ENCODE measurements around the gene NSD1.
"Not testable (repeated sequence)": the region's sequence is repeated elsewhere in the genome, so short reads cannot be mapped to it uniquely, and the experiment has no call there.

NSD1 gene

DNA sequence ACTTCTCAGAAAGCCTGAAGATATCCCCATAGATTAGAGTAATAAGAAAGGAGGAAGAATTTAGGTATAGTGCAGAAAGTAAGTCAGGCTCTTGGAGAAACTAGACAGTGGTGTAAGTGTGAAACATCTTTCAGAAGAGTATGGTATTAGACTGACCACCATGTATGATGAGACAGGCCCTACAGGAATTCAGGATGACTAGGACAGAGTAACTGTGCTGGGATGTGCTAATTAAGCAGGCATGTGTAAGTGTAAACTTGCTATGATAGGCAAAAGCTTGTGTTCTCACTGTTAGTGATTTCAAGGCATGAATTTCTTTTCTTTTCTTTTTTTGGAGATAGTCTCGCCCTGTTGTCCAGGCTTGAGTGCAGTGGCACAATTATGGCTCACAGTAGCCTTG lies 99.2 kb downstream of the NSD1 start:
- Mint-ChIP-seq H3K9me3 (no peaks in the 10 kb centered on the region), H3K27ac (no peak overlapping the region), H3K4me1 (no peaks in the 10 kb centered on the region), H3K36me3 (peaks cover 29% of the 10 kb centered on the region), H3K27me3 (no peaks in the 10 kb centered on the region), H3K4me3 (no peak overlapping the region)
- CTCF ChIA-PET = interaction anchor here (0.7 kb wide), 1 partner anchor 14 kb away, joined by 3 read pairs; no protein-coding TSS in a partner anchor
- DNase-seq = no peak

DNA sequence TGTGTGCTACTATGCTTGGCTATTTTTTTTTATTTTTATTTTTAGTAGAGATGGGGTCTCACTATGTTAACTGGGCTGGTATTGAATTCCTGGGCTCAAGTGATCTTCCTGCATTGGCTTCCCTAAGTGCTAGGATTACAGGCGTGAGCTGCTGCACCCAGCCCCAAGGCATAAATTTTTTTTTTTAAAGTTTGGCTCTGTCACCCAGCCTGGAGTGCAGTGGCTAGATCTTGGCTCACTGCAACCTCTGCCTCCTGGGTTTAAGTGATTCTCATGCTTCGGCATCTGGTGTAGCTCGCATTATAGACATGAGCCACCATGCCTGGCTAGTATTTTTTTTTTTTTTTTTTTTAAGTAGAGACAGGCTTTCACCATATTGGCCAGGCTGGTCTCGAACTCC lies 99.6 kb downstream of the NSD1 start:
- no peaks in the 10 kb centered on the region for H3K9me3 Mint-ChIP-seq
- no peak for DNase-seq
- no peaks in the 10 kb centered on the region for H3K4me1 Mint-ChIP-seq
- peaks cover 33% of the 10 kb centered on the region for H3K36me3 Mint-ChIP-seq
- no peak overlapping the region for H3K4me3 Mint-ChIP-seq
- no peak overlapping the region for H3K27ac Mint-ChIP-seq
- no peaks in the 10 kb centered on the region for H3K27me3 Mint-ChIP-seq
- CTCF ChIA-PET = interaction anchor here (0.7 kb wide), 1 partner anchor 14 kb away, joined by 3 read pairs; no protein-coding TSS in a partner anchor

DNA sequence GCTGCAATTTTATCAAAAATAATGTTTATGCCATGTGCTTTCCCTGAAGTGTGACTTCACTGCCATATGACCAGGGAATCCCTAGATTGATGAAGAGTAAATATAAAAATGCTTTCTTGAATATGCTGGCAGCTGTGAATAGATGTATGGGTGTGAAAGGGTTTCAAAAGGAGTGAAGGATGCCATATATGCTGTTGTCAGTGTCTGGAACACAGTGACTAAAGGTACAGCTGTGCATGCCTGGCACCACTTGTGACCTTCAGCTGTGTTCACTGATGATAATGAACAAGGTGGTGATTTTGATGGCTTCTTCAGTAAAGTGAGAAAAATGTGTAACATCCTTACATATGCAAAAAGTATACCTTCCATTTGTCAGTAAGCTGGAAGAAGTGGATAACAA lies 100.2 kb downstream of the NSD1 start:
- Mint-ChIP-seq H3K27ac (no peak overlapping the region), H3K27me3 (no peaks in the 10 kb centered on the region), H3K4me1 (no peaks in the 10 kb centered on the region), H3K36me3 (peaks cover 39% of the 10 kb centered on the region), H3K9me3 (no peaks in the 10 kb centered on the region), H3K4me3 (no peak overlapping the region)
- CTCF ChIA-PET = no interaction called here
- DNase-seq = no peak

DNA sequence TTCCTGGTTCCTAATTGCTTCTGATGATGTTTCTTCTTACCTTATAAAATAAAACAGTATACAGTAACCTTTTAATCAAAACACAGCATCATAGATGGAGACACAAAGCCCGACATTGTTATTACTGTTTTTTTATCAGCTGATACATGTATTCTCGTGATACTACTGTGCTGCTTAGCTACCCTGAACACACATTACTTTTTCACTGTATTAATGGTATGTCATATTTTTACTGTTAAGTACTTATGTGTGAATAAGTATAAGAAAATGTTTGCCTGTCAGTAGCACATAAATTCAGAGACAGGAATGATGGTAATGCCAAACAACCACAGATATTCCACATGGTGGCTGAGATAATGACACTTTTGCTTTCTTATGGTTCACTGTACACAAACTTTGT lies 101.3 kb downstream of the NSD1 start:
- H3K9me3 Mint-ChIP-seq = no peaks in the 10 kb centered on the region
- peaks cover 43% of the 10 kb centered on the region for H3K36me3 Mint-ChIP-seq
- no peaks in the 10 kb centered on the region for H3K27me3 Mint-ChIP-seq
- H3K4me1 Mint-ChIP-seq = no peaks in the 10 kb centered on the region
- no peak overlapping the region for H3K4me3 Mint-ChIP-seq
- CTCF ChIA-PET = no interaction called here
- DNase-seq = no peak
- no peak overlapping the region for H3K27ac Mint-ChIP-seq

DNA sequence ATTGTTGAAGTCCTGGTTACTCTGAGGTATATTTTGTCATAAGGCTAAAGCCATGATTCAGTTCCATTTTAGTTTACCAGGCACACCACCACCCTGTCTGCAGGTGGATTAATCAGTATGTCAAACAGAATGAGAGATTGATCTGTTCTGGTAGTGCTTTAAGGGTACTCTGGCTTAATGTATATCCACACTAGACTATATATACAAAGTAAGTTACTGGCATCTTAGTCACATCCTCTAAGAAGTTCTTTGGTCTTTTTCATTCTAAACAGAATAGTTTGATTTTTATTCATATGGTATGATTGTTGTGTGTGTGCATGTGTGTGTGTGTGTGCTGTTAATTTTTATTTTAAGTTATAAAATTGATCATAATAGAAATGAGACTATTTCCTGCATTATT lies 108.2 kb downstream of the NSD1 start:
- CTCF ChIA-PET = interaction anchor here (0.7 kb wide), 1 partner anchor 21 kb away, joined by 3 read pairs; no protein-coding TSS in a partner anchor
- DNase-seq = no peak
- Mint-ChIP-seq H3K27ac (no peak overlapping the region), H3K27me3 (no peaks in the 10 kb centered on the region), H3K4me3 (no peak overlapping the region), H3K36me3 (peaks cover 48% of the 10 kb centered on the region), H3K9me3 (no peaks in the 10 kb centered on the region), H3K4me1 (no peaks in the 10 kb centered on the region)

DNA sequence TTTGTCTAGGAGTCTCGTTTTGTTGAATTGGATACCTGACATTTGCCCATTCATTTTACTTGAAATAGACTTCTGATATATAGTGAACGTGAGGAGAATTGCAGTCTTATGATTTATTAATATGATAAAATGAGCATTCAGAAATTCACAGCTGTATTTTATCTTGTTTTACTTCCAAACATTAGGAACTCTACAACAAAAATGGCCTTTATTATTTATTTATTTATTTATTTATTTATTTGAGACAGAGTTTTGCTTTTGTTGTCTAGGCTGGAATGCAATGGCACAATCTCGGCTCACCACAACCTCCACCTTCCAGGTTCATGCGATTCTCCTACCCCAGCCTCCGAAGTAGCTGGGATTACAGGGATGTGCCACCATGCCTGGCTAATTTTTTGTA lies 108.7 kb downstream of the NSD1 start:
- CTCF ChIA-PET = interaction anchor here (1.0 kb wide), 1 partner anchor 9 kb away, joined by 3 read pairs; no protein-coding TSS in a partner anchor
- no peaks in the 10 kb centered on the region for H3K9me3 Mint-ChIP-seq
- H3K27ac Mint-ChIP-seq = no peak overlapping the region
- H3K4me3 Mint-ChIP-seq = no peak overlapping the region
- H3K4me1 Mint-ChIP-seq = no peaks in the 10 kb centered on the region
- H3K36me3 Mint-ChIP-seq = peaks cover 51% of the 10 kb centered on the region
- H3K27me3 Mint-ChIP-seq = no peaks in the 10 kb centered on the region
- no peak for DNase-seq

DNA sequence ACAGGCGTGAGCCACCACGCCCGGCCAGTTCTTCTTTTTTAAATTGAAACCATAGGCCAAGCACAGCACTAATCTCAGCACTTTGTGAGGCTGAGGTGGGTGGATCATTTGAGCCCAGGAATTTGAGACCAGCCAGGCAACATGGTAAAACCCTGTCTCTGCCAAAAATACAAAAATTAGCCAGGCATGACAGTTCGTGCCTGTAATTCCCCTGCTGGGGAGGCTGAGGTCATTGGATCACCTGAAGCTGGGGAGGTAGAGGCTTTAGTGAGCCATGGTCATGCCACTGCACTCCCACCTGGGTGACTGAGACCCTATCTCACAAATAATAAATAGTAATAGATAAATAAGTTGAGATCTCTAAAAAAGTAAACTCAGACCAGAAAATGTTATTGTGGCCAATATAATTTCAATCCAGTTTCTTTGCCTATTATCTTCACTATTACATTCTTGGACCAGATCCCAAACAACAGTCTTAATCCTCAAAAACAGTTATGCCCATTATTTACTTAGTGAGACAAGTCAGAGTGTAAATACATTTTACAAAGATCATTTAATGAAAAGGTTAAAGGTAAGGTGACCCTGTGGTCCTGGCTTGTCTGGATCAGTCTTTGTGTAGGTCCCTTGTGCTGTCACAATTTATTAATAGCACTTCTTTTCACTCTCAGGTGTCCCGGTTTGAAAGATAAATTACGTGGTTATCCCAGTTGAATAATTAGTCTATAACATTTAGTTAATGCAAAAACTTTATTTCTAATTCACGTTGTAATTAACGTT lies 116.4 kb downstream of the NSD1 start:
- Mint-ChIP-seq H3K36me3 (peaks cover 43% of the 10 kb centered on the region), H3K9me3 (no peaks in the 10 kb centered on the region), H3K4me3 (no peak overlapping the region), H3K27ac (no peak overlapping the region), H3K4me1 (no peaks in the 10 kb centered on the region), H3K27me3 (no peaks in the 10 kb centered on the region)
- CTCF ChIA-PET = interaction anchor here (2.0 kb wide), 1 partner anchor 139 kb away, joined by 5 read pairs; no protein-coding TSS in a partner anchor
- DNase-seq = no peak

DNA sequence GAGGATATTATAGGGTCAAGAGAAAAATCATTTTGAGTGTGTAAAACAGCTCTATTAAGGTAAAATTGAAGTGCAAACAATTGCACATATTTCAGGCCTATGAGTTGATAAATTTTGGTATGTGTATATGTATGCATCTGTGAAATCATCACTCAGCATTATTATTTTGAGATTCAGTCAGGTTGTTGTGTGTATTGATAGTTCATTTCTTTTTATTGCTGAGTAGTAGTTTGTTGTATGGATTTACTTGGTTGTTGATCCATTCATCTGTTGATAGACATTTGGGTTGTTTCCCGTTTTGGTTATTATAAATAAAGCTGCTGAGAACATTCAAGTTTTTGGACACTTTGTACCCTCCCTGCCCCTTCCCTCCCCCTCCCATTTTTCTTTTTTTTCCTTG lies 119.7 kb downstream of the NSD1 start:
- DNase-seq = no peak
- CTCF ChIA-PET = interaction anchor here (1.8 kb wide), 1 partner anchor 63 kb away, joined by 3 read pairs; no protein-coding TSS in a partner anchor
- H3K9me3 Mint-ChIP-seq = no peaks in the 10 kb centered on the region
- no peak overlapping the region for H3K4me3 Mint-ChIP-seq
- no peak overlapping the region for H3K27ac Mint-ChIP-seq
- H3K36me3 Mint-ChIP-seq = peaks cover 40% of the 10 kb centered on the region
- peaks cover 10% of the 10 kb centered on the region for H3K4me1 Mint-ChIP-seq
- H3K27me3 Mint-ChIP-seq = no peaks in the 10 kb centered on the region

DNA sequence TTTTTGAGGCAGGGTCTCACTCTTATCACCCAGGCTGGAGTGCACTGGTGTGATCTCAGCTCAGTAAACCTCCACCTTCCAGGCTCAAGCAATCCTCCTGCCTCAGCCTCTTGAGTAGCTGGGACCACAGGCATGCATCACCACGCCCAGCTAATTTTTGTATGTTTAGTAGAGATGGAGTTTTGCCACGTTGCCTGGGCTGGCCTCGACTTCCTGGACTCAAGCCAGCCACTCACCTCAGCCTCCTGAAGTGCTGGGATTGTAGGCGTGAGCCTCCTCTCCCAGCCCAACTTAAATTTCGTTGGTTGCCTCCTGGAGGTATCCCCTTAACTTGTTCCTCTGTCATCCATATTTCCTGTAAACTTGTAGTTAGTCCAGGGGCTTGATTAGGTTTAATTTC lies 122.7 kb downstream of the NSD1 start:
- no peaks in the 10 kb centered on the region for H3K9me3 Mint-ChIP-seq
- H3K27me3 Mint-ChIP-seq = no peaks in the 10 kb centered on the region
- no peak overlapping the region for H3K27ac Mint-ChIP-seq
- DNase-seq = no peak
- no peak overlapping the region for H3K4me3 Mint-ChIP-seq
- peaks cover 10% of the 10 kb centered on the region for H3K4me1 Mint-ChIP-seq
- peaks cover 52% of the 10 kb centered on the region for H3K36me3 Mint-ChIP-seq
- CTCF ChIA-PET = no interaction called here

DNA sequence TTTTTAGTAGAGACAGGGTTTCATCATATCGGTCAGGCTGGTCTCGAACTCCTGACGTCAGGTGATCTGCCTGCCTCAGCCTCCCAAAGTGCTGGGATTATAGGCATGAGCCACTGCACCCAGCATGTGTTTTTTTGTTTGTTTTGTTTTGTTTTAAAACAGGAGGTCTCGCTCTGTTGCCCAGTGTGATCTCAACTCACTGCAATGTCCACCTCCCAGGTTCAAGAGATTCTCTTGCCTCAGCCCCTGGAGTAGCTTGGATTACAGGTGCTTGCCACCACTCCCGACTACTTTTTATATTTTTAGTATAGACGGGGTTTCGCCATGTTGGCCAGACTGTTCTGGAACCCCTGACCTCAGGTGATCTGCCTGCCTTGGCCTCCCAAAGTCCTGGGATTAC lies 125.1 kb downstream of the NSD1 start:
- H3K27me3 Mint-ChIP-seq, DNase-seq, H3K27ac Mint-ChIP-seq, H3K9me3 Mint-ChIP-seq, CTCF ChIA-PET, H3K4me3 Mint-ChIP-seq, H3K4me1 Mint-ChIP-seq: not testable (repeated sequence)
- H3K36me3 Mint-ChIP-seq = peaks cover 59% of the 10 kb centered on the region

DNA sequence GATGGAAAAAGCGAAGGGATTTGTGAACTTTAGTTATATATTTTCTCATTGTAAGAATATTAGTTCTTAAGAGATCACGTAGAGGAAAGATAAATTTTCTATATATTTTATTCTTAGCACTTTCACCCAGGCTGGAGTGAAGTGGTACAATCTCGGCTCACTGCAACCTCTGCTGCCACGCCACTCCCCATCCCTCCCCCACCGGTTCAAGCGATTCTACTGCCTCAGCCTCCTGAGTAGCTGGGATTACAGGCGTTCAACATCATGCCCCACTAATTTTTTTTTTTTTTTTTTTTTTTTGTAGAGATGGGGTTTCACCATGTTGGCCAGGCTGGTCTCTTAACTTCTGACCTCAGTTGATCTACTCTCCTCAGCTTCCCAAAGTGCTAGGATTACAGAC lies 127.4 kb downstream of the NSD1 start:
- no peaks in the 10 kb centered on the region for H3K9me3 Mint-ChIP-seq
- no peaks in the 10 kb centered on the region for H3K27me3 Mint-ChIP-seq
- H3K36me3 Mint-ChIP-seq = peaks cover 59% of the 10 kb centered on the region
- H3K27ac Mint-ChIP-seq = no peak overlapping the region
- CTCF ChIA-PET = no interaction called here
- no peak overlapping the region for H3K4me3 Mint-ChIP-seq
- H3K4me1 Mint-ChIP-seq = peaks cover 3% of the 10 kb centered on the region
- DNase-seq = no peak

DNA sequence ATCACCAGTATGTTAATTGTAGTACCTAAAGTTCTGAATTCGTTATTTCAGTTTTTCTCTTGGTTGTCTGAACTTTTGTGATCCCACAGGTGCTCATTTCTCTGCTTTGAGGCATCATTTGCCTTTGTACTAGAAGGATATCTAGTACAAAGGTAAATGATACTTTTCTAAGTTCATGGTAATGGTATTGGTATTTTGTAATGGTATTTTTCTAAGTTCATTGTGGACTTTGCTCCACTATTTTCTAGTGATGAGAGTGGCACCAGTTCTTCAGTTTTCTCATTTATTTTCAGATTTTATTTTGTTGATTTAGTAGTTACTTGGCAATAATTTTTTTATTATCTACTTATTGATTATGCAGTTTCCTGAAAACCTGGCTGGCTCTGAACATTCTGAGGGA lies 127.9 kb downstream of the NSD1 start:
- Mint-ChIP-seq H3K27me3 (no peaks in the 10 kb centered on the region), H3K4me3 (no peak overlapping the region), H3K27ac (no peak overlapping the region), H3K4me1 (peaks cover under 1% of the 10 kb centered on the region), H3K36me3 (peaks cover 60% of the 10 kb centered on the region), H3K9me3 (no peaks in the 10 kb centered on the region)
- no peak for DNase-seq
- CTCF ChIA-PET = no interaction called here

DNA sequence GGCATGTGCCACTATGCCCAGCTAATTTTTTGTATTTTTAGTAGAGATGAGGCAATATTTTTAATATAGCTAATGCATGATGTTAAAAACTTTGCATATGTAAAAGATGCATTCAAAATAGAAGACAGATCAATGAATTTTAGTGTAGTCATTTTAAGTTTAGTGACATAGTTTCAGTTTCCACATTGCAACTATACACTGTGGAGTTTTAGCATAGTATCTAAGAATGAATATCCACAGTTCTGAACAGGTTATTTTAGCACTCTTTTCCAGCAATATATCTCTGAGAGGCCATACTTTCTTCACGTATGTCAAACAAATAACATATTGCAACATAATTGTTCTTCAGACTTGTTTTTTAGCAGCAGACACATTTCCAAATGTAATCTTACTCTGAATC lies 130.6 kb downstream of the NSD1 start:
- H3K27ac Mint-ChIP-seq = no peak overlapping the region
- no peak overlapping the region for H3K4me3 Mint-ChIP-seq
- H3K9me3 Mint-ChIP-seq = no peaks in the 10 kb centered on the region
- peaks cover 56% of the 10 kb centered on the region for H3K36me3 Mint-ChIP-seq
- no peaks in the 10 kb centered on the region for H3K27me3 Mint-ChIP-seq
- no peak for DNase-seq
- no peaks in the 10 kb centered on the region for H3K4me1 Mint-ChIP-seq
- CTCF ChIA-PET = no interaction called here

DNA sequence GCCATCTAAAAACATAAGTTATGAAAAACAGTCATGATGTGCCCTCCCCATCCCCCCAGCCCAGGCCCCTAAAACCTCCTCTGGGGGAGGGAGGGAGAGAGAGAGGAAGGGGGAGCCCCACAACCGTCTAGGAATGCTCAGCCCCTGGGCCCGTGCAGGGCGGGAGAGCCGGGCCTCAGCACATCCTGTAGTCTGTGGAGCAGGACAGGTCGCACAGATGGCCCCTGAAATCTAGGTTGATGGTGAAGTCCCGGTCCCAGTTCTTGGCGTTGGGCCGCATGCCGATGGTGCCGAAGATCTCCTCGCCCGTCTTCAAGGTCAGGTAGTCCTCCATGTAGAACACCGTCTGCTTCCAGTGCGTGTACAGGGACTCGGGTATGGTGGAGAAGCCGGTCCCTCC lies 131.8 kb downstream of the NSD1 start:
- Mint-ChIP-seq H3K36me3 (peaks cover 57% of the 10 kb centered on the region), H3K27ac (no peak overlapping the region), H3K4me1 (no peaks in the 10 kb centered on the region), H3K27me3 (no peaks in the 10 kb centered on the region), H3K9me3 (no peaks in the 10 kb centered on the region), H3K4me3 (no peak overlapping the region)
- CTCF ChIA-PET = no interaction called here
- DNase-seq = no peak

DNA sequence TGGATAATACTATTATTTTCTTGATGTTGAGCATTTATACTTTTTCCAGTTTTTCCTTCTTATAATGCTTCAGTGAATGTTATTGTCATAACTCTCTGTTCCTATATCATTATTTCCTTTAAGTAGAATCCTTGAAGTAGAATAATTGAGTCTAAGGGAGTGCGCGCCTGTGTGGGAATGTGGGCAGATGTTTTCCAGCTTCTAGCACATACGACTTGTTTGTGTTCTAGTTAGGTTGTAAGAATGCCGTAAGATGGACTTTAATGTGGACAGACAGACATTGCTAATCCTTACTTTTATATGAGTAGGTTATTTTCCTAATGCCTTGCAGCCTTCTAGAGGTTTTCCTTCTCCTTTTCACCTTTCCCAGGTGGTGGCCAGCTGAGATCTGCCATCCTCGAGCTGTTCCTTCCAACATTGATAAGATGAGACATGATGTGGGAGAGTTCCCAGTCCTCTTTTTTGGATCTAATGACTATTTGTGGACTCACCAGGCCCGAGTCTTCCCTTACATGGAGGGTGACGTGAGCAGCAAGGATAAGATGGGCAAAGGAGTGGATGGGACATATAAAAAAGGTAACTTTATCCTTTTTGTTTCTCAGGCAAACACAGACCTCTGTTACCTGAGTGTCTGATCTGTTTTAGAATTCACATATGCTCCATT lies 135.8 kb downstream of the NSD1 start:
- CTCF ChIA-PET = no interaction called here
- Mint-ChIP-seq H3K27me3 (no peaks in the 10 kb centered on the region), H3K4me3 (no peak overlapping the region)

More for the DNA sequence above, 135.8 kb downstream of the NSD1 start:
- H3K27ac Mint-ChIP-seq = no peak overlapping the region
- DNase-seq = no peak
- H3K4me1 Mint-ChIP-seq = no peaks in the 10 kb centered on the region
- H3K36me3 Mint-ChIP-seq = peaks cover 60% of the 10 kb centered on the region
- no peaks in the 10 kb centered on the region for H3K9me3 Mint-ChIP-seq
